Hepatocyte (in vitro differentiated cells): ENCODE data around the gene ZFAND5.

Experiments used
- CTCF ChIP-seq: fragments of 200-600 bp; sonication (generic); IDR thresholded peaks from 2 replicates; pipeline ENCODE4 v1.5.1; 2016; ENCODE audit warnings: antibody characterized with exemption, mild to moderate bottlenecking; ENCODE audit not compliant: poor library complexity
- EZH2 ChIP-seq: fragments of 200-600 bp; sonication (generic); IDR thresholded peaks from 2 replicates; pipeline ENCODE4 v1.6.1; 2016; ENCODE audit warnings: antibody characterized with exemption, mild to moderate bottlenecking, borderline replicate concordance

- TF ChIP-seq CTCF (no peak), EZH2 (no peak)
Measured at GRCh38 chr9:72384710-72385485, 19.9 kb upstream of the ZFAND5 start.
